ENCODE measurements around the gene CFP. TPM values are rescaled to one million over a fixed set of nuclear protein-coding genes. Genes with fewer than 3 reads are reported as not detected.

Gene CFP
- total RNA-seq, 1 experiment from 2014 or later, result 2.0 TPM

- ChIA-PET CTCF (no interaction called here), POLR2A (no interaction called here)
- H3K4me1 Mint-ChIP-seq, result no peaks in the 10 kb centered on the region
- H3K9me3 Mint-ChIP-seq, result peaks cover 3% of the 10 kb centered on the region; the same call in 1 of the 2 replicates
- peak overlapping the region; percentile 85 for H3K4me3 Mint-ChIP-seq
- H3K27ac Mint-ChIP-seq, result peak overlapping the region; percentile 98
- ATAC-seq, result no peak
- TF ChIP-seq, protein P1, sequence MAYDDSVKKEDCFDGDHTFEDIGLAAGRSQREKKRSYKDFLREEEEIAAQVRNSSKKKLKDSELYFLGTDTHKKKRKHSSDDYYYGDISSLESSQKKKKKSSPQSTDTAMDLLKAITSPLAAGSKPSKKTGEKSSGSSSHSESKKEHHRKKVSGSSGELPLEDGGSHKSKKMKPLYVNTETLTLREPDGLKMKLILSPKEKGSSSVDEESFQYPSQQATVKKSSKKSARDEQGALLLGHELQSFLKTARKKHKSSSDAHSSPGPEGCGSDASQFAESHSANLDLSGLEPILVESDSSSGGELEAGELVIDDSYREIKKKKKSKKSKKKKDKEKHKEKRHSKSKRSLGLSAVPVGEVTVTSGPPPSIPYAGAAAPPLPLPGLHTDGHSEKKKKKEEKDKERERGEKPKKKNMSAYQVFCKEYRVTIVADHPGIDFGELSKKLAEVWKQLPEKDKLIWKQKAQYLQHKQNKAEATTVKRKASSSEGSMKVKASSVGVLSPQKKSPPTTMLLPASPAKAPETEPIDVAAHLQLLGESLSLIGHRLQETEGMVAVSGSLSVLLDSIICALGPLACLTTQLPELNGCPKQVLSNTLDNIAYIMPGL (CRISPR knock-in tag; IDR thresholded peaks at IDR 0.05), result no peak
- no peak for TF ChIP-seq RORB (CRISPR knock-in tag; IDR thresholded peaks at IDR 0.05)
- TF ChIP-seq, protein P2, sequence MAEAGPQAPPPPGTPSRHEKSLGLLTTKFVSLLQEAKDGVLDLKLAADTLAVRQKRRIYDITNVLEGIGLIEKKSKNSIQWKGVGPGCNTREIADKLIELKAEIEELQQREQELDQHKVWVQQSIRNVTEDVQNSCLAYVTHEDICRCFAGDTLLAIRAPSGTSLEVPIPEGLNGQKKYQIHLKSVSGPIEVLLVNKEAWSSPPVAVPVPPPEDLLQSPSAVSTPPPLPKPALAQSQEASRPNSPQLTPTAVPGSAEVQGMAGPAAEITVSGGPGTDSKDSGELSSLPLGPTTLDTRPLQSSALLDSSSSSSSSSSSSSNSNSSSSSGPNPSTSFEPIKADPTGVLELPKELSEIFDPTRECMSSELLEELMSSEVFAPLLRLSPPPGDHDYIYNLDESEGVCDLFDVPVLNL (CRISPR knock-in tag; IDR thresholded peaks at IDR 0.05; ENCODE audit: borderline replicate concordance, low read depth), result no peak
- no peak for TF ChIP-seq EMX1 (CRISPR knock-in tag; IDR thresholded peaks at IDR 0.05)
- TF ChIP-seq E2F1 (CRISPR knock-in tag; IDR thresholded peaks at IDR 0.05), result no peak
- no peak for TF ChIP-seq FOXK1 (CRISPR knock-in tag; IDR thresholded peaks at IDR 0.05)
- no peak for TF ChIP-seq GABPB1 (CRISPR knock-in tag; IDR thresholded peaks at IDR 0.05)
- TF ChIP-seq, protein P3, sequence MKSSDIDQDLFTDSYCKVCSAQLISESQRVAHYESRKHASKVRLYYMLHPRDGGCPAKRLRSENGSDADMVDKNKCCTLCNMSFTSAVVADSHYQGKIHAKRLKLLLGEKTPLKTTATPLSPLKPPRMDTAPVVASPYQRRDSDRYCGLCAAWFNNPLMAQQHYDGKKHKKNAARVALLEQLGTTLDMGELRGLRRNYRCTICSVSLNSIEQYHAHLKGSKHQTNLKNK (CRISPR knock-in tag; IDR thresholded peaks at IDR 0.05), result no peak
- no peak for TF ChIP-seq ERG (CRISPR knock-in tag; IDR thresholded peaks at IDR 0.05)
- no peak for TF ChIP-seq JUN (CRISPR knock-in tag; IDR thresholded peaks at IDR 0.05)
- no peak for TF ChIP-seq PRDM15 (CRISPR knock-in tag; IDR thresholded peaks at IDR 0.05)
- TF ChIP-seq, protein P4, sequence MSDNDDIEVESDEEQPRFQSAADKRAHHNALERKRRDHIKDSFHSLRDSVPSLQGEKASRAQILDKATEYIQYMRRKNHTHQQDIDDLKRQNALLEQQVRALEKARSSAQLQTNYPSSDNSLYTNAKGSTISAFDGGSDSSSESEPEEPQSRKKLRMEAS (CRISPR knock-in tag; IDR thresholded peaks at IDR 0.05), result no peak
- no peak for TF ChIP-seq ATF6 (CRISPR knock-in tag; IDR thresholded peaks at IDR 0.05)
- peaks cover 18% of the 10 kb centered on the region for H3K27me3 Mint-ChIP-seq (ENCODE audit: low read depth)
- H3K36me3 Mint-ChIP-seq, result peaks cover 26% of the 10 kb centered on the region
- DNase-seq (ENCODE audit: low spot score), result no peak
Measured at GRCh38 chrX:47658301-47658683, 28.6 kb upstream of the CFP start.

All from WTC11 (cell line).